ENCODE measurements around the gene FATE1. TPM values are rescaled to one million over a fixed set of nuclear protein-coding genes. Genes with fewer than 3 reads are reported as not detected.

Gene FATE1
- total RNA-seq, 1 donor from 2014 or later = not detected

GRCh38 chrX:151737494-151737893, 21.7 kb downstream of the FATE1 start:
- ATAC-seq = no peak
- intact Hi-C loops (cut with micrococcal nuclease) = no loop called here
- no peak for DNase-seq

- ATAC-seq = no peak
- intact Hi-C loops (cut with micrococcal nuclease) = no loop called here
- DNase-seq = no peak
These were observed 22.9 kb downstream of the FATE1 start for GRCh38 chrX:151738751-151739150.

- intact Hi-C loops (cut with micrococcal nuclease) = loop anchor here (10.0 kb wide), 1 partner anchor 893 kb away; the partner anchor contains the start of gene GABRQ
- ATAC-seq = no peak
- no peak for DNase-seq
These were observed 25.8 kb downstream of the FATE1 start for GRCh38 chrX:151741606-151742005.

- DNase-seq (no peak), ATAC-seq (no peak)
- intact Hi-C loops (cut with micrococcal nuclease) = loop anchor here (10.0 kb wide), 1 partner anchor 892 kb away; the partner anchor contains the start of gene GABRQ
These were observed 26.5 kb downstream of the FATE1 start for GRCh38 chrX:151742311-151742710.

GRCh38 chrX:151743651-151744470, 28.0 kb downstream of the FATE1 start:
- ATAC-seq = no peak
- intact Hi-C loops (cut with micrococcal nuclease) = loop anchor here (10.0 kb wide), 1 partner anchor 891 kb away; the partner anchor contains the start of gene GABRQ
- DNase-seq = no peak

GRCh38 chrX:151745651-151746050, 29.8 kb downstream of the FATE1 start:
- ATAC-seq = no peak
- intact Hi-C loops (cut with micrococcal nuclease) = loop anchor here (10.0 kb wide), 1 partner anchor 889 kb away; the partner anchor contains the start of gene GABRQ

GRCh38 chrX:151746502-151746901, 30.7 kb downstream of the FATE1 start:
- DNase-seq = no peak
- no peak for ATAC-seq
- intact Hi-C loops (cut with micrococcal nuclease) = loop anchor here (10.0 kb wide), 1 partner anchor 888 kb away; the partner anchor contains the start of gene GABRQ

More at GRCh38 chrX:151745651-151746050, 29.8 kb downstream of the FATE1 start:
- no peak for DNase-seq

GRCh38 chrX:151750511-151750910, 34.7 kb downstream of the FATE1 start:
- intact Hi-C loops (cut with micrococcal nuclease) = no loop called here
- no peak for ATAC-seq
- DNase-seq = no peak

- no peak for ATAC-seq
- intact Hi-C loops (cut with micrococcal nuclease) = no loop called here
- no peak for DNase-seq
These were observed 37.0 kb downstream of the FATE1 start for GRCh38 chrX:151752847-151753246.

GRCh38 chrX:151753313-151754046, 37.6 kb downstream of the FATE1 start:
- intact Hi-C loops (cut with micrococcal nuclease) = no loop called here
- ATAC-seq = peak; percentile 91
- DNase-seq = peak; percentile 70

GRCh38 chrX:151754047-151754429, 38.2 kb downstream of the FATE1 start:
- no peak for ATAC-seq
- no peak for DNase-seq
- intact Hi-C loops (cut with micrococcal nuclease) = no loop called here

GRCh38 chrX:151754641-151755215, 38.9 kb downstream of the FATE1 start:
- intact Hi-C loops (cut with micrococcal nuclease) = no loop called here
- no peak for ATAC-seq

GRCh38 chrX:151759041-151759708, 43.3 kb downstream of the FATE1 start:
- intact Hi-C loops (cut with micrococcal nuclease) = no loop called here
- no peak for ATAC-seq
- DNase-seq = no peak

More at GRCh38 chrX:151754641-151755215, 38.9 kb downstream of the FATE1 start:
- no peak for DNase-seq

GRCh38 chrX:151762802-151763201, 47.0 kb downstream of the FATE1 start:
- DNase-seq (no peak), ATAC-seq (no peak)
- intact Hi-C loops (cut with micrococcal nuclease) = no loop called here

GRCh38 chrX:151763711-151764110, 47.9 kb downstream of the FATE1 start:
- DNase-seq (no peak), ATAC-seq (no peak)
- intact Hi-C loops (cut with micrococcal nuclease) = no loop called here

- intact Hi-C loops (cut with micrococcal nuclease) = no loop called here
- DNase-seq = no peak
- no peak for ATAC-seq
These were observed 49.2 kb downstream of the FATE1 start for GRCh38 chrX:151765026-151765425.

- intact Hi-C loops (cut with micrococcal nuclease) = no loop called here
- ATAC-seq (no peak), DNase-seq (no peak)
These were observed 55.9 kb downstream of the FATE1 start for GRCh38 chrX:151771726-151772125.
